Measurements from ENCODE around the gene FASN. TPM values are rescaled to one million over a fixed set of nuclear protein-coding genes. Genes with fewer than 3 reads are reported as not detected.

FASN gene
- total RNA-seq, 1 experiment from 2014 or later: 433 TPM

DNA sequence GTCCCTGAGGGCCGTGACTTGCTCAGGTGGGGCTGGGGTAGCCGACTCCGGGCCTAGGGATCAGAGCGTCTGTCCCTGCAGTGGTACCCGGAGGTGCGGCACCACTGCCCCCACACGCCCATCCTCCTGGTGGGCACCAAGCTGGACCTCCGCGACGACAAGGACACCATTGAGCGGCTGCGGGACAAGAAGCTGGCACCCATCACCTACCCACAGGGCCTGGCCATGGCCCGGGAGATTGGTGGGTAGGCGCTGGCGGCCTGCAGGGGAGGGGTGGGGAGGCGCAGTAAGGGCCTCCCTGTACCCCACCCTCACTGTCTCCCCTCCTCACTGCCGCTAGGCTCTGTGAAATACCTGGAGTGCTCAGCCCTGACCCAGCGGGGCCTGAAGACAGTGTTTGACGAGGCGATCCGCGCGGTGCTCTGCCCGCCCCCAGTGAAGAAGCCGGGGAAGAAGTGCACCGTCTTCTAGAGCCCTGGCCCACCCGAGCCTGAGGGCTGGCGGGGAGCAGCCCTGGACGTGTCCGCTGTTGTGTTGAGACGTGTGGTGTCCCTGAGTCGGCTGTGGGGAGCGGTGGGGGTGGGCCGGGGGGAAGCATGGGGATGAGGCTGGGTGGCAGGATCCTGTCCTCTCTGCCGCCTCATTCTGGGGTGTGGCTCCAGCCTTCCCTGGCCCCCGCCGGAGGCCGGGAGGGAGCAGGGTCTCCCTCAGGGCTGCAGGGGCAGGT, 64.5 kb downstream of the FASN start:
- no CpG with 5 or more reads among the region's 38 CpGs for WGBS (ENCODE audit: extremely low coverage, insufficient read length, low lambda C conversion rate)
- H3K23me2 ChIP-seq (ENCODE audit: insufficient read length, low read depth, low read length, poor library complexity, severe bottlenecking): peaks cover 8% of the 10 kb centered on the region
- H3K4me3 Mint-ChIP-seq: peak overlapping the region in 1 of 2 experiments; percentile 77; a peak in 2 of 5 replicates

More for the DNA sequence above, 64.5 kb downstream of the FASN start:
- Histone ChIP-seq H4K91ac (ENCODE audit: insufficient read length, low read depth, low read length) (no peak overlapping the region), H2AFZ (ENCODE audit: low read length) (no peak overlapping the region), H3K27ac (ENCODE audit: insufficient read length, low read depth, low read length) (no peak overlapping the region), H4K8ac (replicated peaks; ENCODE audit: insufficient read length, low read depth, low read length) (no peak overlapping the region), H3K9ac (ENCODE audit: extremely low read depth, insufficient read length, low read length) (no peak overlapping the region), H2BK15ac (ENCODE audit: low read depth, low read length) (no peak overlapping the region), H3K56ac (ENCODE audit: insufficient read length, low read depth, low read length) (no peak overlapping the region), H3K4me1 (ENCODE audit: insufficient read depth, low read length) (no peaks in the 10 kb centered on the region), H3K18ac (ENCODE audit: insufficient read length, low read depth, low read length) (no peak overlapping the region), H2BK5ac (ENCODE audit: insufficient read length, low read length) (no peak overlapping the region), H3K4me2 (ENCODE audit: insufficient read depth, insufficient read length, low read length) (no peak overlapping the region), H4K5ac (ENCODE audit: insufficient read length, low read depth, low read length) (no peak overlapping the region), H3T11ph (ENCODE audit: low read length) (no peak overlapping the region), H3K23ac (ENCODE audit: insufficient read length, low read depth, low read length) (no peak overlapping the region), H3K9me3 (ENCODE audit: control insufficient read depth, low read depth, low read length) (no peaks in the 10 kb centered on the region), H2AK5ac (ENCODE audit: insufficient read length, low read length) (no peak overlapping the region), H2BK20ac (ENCODE audit: low read depth, low read length, poor library complexity, severe bottlenecking) (no peak overlapping the region), H2BK120ac (ENCODE audit: low read depth, low read length, poor library complexity, severe bottlenecking) (no peak overlapping the region), H3K4ac (ENCODE audit: low read depth, low read length) (no peak overlapping the region), H2BK12ac (ENCODE audit: insufficient read length, low read depth, low read length) (no peak overlapping the region), H4K20me1 (ENCODE audit: control insufficient read depth, insufficient read depth, insufficient read length) (no peaks in the 10 kb centered on the region), H3K27me3 (ENCODE audit: insufficient read depth, low read length) (no peaks in the 10 kb centered on the region; the same call in 1 of the 2 replicates), H3K14ac (ENCODE audit: insufficient read depth, low read length) (no peak overlapping the region), H3K79me2 (ENCODE audit: insufficient read depth, low read length) (no peaks in the 10 kb centered on the region), H3K79me1 (ENCODE audit: insufficient read depth, low read depth, low read length, poor library complexity, severe bottlenecking) (no peaks in the 10 kb centered on the region)
- H3K4me1 Mint-ChIP-seq: peaks cover 7 to 24% of the 10 kb centered on the region in 2 experiments
- DNase-seq: no peak
- peaks cover 8 to 21% (median 16%) of the 10 kb centered on the region in 3 experiments; a peak in 6 of 7 replicates for H3K36me3 Mint-ChIP-seq (ENCODE audit: insufficient read depth in 1 of 3, low read depth in 3 of 3)
- H3K27ac Mint-ChIP-seq: no peak overlapping the region
- H3K9me3 Mint-ChIP-seq: no peaks in the 10 kb centered on the region
- H3K27me3 Mint-ChIP-seq (ENCODE audit: low read depth): peaks cover 4% of the 10 kb centered on the region
- TF ChIP-seq, protein P1, sequence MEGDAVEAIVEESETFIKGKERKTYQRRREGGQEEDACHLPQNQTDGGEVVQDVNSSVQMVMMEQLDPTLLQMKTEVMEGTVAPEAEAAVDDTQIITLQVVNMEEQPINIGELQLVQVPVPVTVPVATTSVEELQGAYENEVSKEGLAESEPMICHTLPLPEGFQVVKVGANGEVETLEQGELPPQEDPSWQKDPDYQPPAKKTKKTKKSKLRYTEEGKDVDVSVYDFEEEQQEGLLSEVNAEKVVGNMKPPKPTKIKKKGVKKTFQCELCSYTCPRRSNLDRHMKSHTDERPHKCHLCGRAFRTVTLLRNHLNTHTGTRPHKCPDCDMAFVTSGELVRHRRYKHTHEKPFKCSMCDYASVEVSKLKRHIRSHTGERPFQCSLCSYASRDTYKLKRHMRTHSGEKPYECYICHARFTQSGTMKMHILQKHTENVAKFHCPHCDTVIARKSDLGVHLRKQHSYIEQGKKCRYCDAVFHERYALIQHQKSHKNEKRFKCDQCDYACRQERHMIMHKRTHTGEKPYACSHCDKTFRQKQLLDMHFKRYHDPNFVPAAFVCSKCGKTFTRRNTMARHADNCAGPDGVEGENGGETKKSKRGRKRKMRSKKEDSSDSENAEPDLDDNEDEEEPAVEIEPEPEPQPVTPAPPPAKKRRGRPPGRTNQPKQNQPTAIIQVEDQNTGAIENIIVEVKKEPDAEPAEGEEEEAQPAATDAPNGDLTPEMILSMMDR (conservative IDR thresholded peaks at IDR 0.05): no peak

Measured in H9 (cell line).